NCI-H510A (cell line): ENCODE measurements around the gene LRRC71.

Experiments
- DNase-seq: peaks from one replicate; lab custom pipeline; 2025; lab: John Stamatoyannopoulos, UW

LRRC71 gene

GRCh38 chr1:156947127-156947526, 26.7 kb downstream of the LRRC71 start:
- no peak for DNase-seq

- DNase-seq = no peak
These were observed 27.5 kb downstream of the LRRC71 start for GRCh38 chr1:156947818-156948525.

GRCh38 chr1:156948708-156949107, 28.3 kb downstream of the LRRC71 start:
- DNase-seq = no peak

GRCh38 chr1:156949127-156949526, 28.7 kb downstream of the LRRC71 start:
- DNase-seq = no peak

- DNase-seq = no peak
These were observed 30.9 kb downstream of the LRRC71 start for GRCh38 chr1:156951371-156951770.

DNA sequence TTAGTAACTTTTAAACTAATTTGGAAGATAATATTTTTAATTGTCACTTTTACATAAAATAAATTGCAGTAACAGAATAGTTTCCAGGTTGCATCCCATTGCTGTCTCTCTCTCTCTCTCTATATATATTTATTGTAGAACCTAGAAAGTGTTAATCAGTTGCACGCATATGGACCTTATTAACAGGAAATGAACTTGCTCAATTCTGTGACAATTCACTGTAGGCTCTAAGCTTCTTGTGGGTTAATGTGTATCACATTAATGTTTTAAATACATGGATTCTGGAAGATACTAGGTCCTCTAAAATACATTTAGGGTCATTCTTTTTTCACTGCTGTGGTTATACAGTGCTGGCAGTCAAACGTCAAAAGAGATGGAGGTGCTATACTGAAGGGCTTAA, 33.1 kb downstream of the LRRC71 start:
- DNase-seq = no peak

DNA sequence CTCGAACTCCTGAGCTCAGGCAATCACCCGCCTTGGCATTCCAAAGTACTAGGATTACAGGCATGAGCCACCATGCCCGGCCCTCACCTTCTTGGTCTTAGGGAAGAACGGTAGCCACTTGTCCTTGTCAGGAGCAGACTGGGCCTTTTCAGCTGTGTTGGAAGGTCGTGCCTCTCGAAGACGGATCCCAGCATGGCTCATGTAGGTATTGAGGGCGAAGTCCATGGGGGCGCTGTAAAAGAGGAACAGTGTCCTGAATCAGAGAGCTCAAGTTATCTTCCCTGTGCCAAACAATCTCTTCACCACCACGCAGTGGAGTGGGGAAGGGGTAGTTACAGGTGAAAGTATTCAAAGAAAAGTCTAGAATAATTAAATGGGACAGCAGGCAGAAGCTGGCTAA, 35.9 kb downstream of the LRRC71 start:
- DNase-seq = no peak

DNA sequence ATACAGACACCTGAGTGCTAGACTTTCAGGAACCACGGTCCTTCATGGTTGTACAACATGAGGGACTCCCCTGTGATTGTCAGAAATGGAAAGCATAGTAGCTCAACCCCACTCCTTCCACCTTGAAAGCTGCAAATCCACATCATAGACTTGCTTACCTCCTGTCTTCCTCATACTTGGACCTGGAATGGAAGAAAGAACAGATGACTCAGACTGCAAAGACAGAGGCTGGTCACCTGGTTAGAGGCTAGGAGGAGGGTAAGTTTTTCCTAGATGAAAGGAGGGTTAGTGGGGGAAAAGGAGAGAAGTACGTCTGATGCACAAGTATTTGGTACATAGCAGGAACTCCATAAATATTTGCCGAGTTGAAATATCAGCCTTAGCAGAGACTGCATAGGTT, 37.2 kb downstream of the LRRC71 start:
- no peak for DNase-seq

- DNase-seq = no peak
These were observed 37.8 kb downstream of the LRRC71 start for GRCh38 chr1:156958247-156958714.

GRCh38 chr1:156959414-156959813, 39.0 kb downstream of the LRRC71 start:
- DNase-seq = peak; percentile 80

- no peak for DNase-seq
These were observed 39.5 kb downstream of the LRRC71 start for GRCh38 chr1:156959925-156960324.

DNA sequence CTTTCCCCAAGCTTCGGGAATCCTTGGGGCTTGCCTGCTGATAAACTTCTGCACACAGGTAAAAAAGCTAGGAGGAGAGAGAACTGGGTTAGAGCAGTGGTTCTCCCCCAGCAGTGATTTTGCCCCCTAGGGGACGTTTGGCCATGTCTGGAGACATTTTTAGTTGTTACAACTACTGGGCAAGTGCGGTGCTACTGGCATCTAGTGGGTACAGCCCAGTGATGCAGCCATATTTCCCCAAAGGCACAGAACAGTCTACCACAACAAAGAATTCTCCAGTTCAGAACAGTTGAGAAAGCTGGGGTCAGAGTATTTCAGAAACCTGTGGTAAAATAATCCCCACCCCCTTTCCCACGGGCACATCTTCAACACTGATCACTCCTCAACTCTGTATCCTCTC, 41.3 kb downstream of the LRRC71 start:
- no peak for DNase-seq

DNA sequence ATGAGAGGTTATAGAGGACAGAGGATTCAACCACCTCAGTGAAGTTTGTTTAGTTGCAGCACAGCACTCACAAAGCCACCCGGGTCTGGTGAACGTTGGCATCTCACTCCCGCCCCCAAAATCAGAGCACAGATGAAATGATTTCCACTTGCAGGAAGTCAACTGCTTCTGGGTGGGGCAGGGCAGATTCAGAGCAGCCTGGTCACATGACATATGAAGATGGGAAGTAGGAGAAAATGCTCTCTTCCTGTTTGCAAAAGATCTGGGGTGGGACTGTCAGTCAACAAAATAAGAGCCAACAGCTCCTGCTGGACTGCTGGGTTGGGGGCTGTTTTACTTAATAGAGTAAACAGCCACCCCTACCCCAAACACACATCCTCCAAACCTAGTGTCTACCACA, 43.2 kb downstream of the LRRC71 start:
- DNase-seq = no peak

DNA sequence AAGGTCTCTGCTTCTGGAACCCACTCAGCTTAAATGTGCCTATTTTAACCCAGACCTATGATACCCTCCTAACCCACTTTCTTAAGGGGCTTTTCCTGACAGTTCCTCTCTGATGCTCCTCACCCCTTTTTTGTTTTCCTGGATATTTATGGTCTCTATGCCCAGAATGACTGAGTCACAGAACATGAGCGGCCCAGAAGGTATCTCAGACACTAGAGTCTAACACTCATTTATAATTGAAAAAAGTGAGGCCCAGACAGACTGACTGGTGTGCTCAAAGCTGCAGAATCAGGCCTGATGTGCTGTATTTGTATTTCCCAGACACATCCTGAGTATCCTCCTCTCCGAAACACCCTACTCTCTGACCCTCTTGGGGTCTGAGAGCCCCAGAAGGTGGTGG, 44.0 kb downstream of the LRRC71 start:
- DNase-seq = no peak

DNA sequence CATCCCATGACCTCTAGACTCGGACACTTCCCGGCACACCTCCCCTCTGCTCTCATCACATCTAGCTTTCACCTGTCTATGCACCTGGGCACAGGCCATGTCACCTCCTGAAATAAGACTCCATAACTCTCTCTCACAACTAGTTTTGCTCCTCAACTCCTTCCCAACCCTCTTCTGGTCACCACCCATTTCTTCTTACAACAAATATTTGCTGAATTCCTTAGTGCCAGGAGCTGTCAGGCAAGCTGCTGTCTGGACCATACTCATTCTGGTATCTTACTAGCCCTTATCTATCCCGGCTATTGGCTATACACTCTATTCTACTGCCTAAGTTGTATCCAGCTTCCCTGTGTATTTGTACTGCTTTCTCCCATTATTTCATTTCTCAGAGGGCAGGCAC, 49.1 kb downstream of the LRRC71 start:
- no peak for DNase-seq

DNA sequence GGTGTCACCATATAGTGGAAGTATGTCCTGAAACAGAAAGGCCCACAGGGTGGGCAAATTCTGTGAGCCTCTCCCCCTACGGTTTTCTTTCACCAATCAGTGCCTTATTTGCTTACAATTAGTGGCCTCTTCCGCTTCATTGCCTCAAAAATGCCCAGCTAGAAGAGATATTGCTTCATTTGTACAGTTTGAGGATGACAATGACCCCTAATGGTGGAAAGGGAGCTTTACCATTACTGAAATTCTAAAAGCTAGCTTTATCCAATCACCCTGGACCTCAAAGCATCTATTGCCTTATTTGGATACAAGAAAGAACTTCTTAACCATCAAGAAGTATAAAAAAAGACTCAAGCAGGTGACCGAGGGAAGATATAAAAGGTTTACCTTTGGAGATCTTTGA, 49.6 kb downstream of the LRRC71 start:
- DNase-seq = no peak

- DNase-seq = no peak
These were observed 53.0 kb downstream of the LRRC71 start for GRCh38 chr1:156973417-156973816.

DNA sequence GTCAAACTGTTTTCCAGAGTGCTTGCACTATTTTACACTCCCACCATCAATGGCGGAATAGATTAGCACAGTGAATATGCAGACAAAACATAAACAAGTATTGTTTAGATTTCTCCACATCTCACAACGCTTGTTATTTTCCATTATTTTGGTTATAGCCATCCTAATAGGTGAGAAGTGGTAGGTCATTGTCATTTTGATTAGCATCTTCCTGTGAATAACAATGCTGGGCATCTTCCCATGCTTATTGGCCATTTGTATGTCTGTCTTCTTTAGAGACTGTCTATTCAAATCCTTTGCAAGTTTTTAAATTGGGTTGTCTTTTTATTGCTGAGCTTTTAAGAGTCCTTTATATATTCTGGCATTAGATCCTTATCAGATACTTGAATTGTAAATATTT, 54.7 kb downstream of the LRRC71 start:
- no peak for DNase-seq

DNA sequence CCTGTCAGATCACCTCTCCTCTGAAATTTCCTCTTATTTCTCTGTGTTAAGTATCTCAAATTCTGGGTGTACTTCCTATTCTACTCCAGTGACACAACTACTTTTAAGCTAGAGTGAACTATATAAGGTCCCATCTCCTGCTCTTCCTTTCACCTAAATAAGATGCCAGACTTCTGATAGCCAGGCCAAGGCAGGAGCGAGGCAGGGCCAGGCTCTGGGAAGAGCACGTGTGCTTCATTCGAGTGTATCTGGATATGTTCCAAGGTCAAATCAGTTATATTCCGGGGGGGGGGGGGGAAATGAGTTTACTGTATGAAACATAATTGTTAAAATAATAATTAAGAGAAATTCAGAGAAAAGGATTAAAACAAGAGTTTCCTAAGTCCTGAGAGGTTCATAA, 60.1 kb downstream of the LRRC71 start:
- no peak for DNase-seq
